Neuronal stem cell (in vitro differentiated cells): ENCODE data around the gene OR10G6.
A peak's percentile ranks its signal among the peaks of the same experiment; 100 is the strongest.
"Not testable (repeated sequence)": the region's sequence is repeated elsewhere in the genome, so short reads cannot be mapped to it uniquely, and the experiment has no call there.

ENCODE experiments used
- DNase-seq: peaks from one replicate; pipeline ENCODE4 v3.0.0-alpha.2; 2013; ENCODE audit warnings: low spot score
- H2AFZ ChIP-seq: one replicate; pipeline ENCODE4 v1.6.1; 2013; ENCODE audit warnings: mild to moderate bottlenecking, low read length, inconsistent platforms
- H2AK5ac ChIP-seq: 2 replicates; pipeline ENCODE4 v1.6.1; 2013; ENCODE audit warnings: low read depth, mild to moderate bottlenecking, inconsistent platforms, low read length, moderate library complexity, mixed read lengths
- H2BK120ac ChIP-seq: 2 replicates; pipeline ENCODE4 v1.6.1; 2013; ENCODE audit warnings: low read depth, mild to moderate bottlenecking, inconsistent platforms, low read length, moderate library complexity, mixed read lengths
- H2BK12ac ChIP-seq: one replicate; pipeline ENCODE4 v1.6.1; 2013; ENCODE audit warnings: low read length, inconsistent platforms
- H2BK15ac ChIP-seq: 2 replicates; pipeline ENCODE4 v1.6.1; 2013; ENCODE audit warnings: mild to moderate bottlenecking, low read length, inconsistent platforms, mixed read lengths
- H2BK5ac ChIP-seq: one replicate; pipeline ENCODE4 v1.6.1; 2013; ENCODE audit warnings: inconsistent platforms, mild to moderate bottlenecking, low read length, moderate library complexity
- H3K14ac ChIP-seq: one replicate; pipeline ENCODE4 v1.6.1; 2013; ENCODE audit warnings: low read length, inconsistent platforms
- H3K18ac ChIP-seq: 2 replicates; pipeline ENCODE4 v1.6.1; 2013; ENCODE audit warnings: low read length, inconsistent platforms
- H3K23ac ChIP-seq: 2 replicates; pipeline ENCODE4 v1.6.1; 2013; ENCODE audit warnings: low read depth, mild to moderate bottlenecking, mixed read lengths, low read length, inconsistent platforms; ENCODE audit not compliant: poor library complexity
- H3K27ac ChIP-seq: replicated peaks from 3 replicates; pipeline ENCODE4 v1.5.1; 2013; ENCODE audit warnings: low read length, inconsistent platforms
- H3K27me3 ChIP-seq, 3 experiments: 2 replicates each; pipeline ENCODE4 v1.6.1; 2013; ENCODE audit warnings: low read length in 3 of 3, mild to moderate bottlenecking in 2 of 3, inconsistent platforms in 1 of 3, low read depth in 1 of 3, mixed read lengths in 1 of 3, moderate library complexity in 1 of 3; ENCODE audit not compliant: control insufficient read depth in 3 of 3, insufficient read depth in 3 of 3
- H3K36me3 ChIP-seq, 2 donors: replicated peaks in 1 of 2; 2 replicates each; pipeline ENCODE4 v1.6.1; 2013; ENCODE audit warnings: low read length in 2 of 2; ENCODE audit not compliant: control insufficient read depth in 2 of 2, insufficient read depth in 2 of 2
- H3K4ac ChIP-seq: 2 replicates; pipeline ENCODE4 v1.6.1; 2013; ENCODE audit warnings: inconsistent platforms, mild to moderate bottlenecking, low read length, moderate library complexity
- H3K4me1 ChIP-seq, 2 donors: 1 replicate in 1 of 2; 2 replicates in 1 of 2; pipeline ENCODE4 v1.6.1; 2013; ENCODE audit warnings: low read length in 2 of 2, low read depth in 1 of 2; ENCODE audit not compliant: control insufficient read depth in 2 of 2, insufficient read depth in 1 of 2
- H3K4me2 ChIP-seq: one replicate; pipeline ENCODE4 v1.6.1; 2013; ENCODE audit warnings: mild to moderate bottlenecking, low read length, inconsistent platforms; ENCODE audit not compliant: insufficient read depth, poor library complexity, severe bottlenecking
- H3K4me3 ChIP-seq, 2 donors: 2 replicates each; pipeline ENCODE4 v1.5.1; 2013; ENCODE audit warnings: low read length in 2 of 2, mild to moderate bottlenecking in 2 of 2, inconsistent platforms in 1 of 2, moderate library complexity in 1 of 2
- H3K79me1 ChIP-seq: one replicate; pipeline ENCODE4 v1.6.1; 2013; ENCODE audit warnings: low read depth, mild to moderate bottlenecking, inconsistent platforms, low read length, moderate library complexity
- H3K9ac ChIP-seq: one replicate; pipeline ENCODE4 v1.6.1; 2013; ENCODE audit warnings: mild to moderate bottlenecking, low read depth, low read length, inconsistent platforms; ENCODE audit not compliant: poor library complexity
- H3K9me3 ChIP-seq, 2 donors: replicated peaks in 1 of 2; 2 replicates each; pipeline versions ENCODE3 to v1.6.1; 2013; ENCODE audit warnings: low read length in 2 of 2, mild to moderate bottlenecking in 2 of 2, inconsistent platforms in 1 of 2, low read depth in 1 of 2, mixed read lengths in 1 of 2, moderate library complexity in 1 of 2; ENCODE audit not compliant: control insufficient read depth in 2 of 2, insufficient read depth in 1 of 2
- H4K8ac ChIP-seq: one replicate; pipeline ENCODE4 v1.6.1; 2013; ENCODE audit warnings: low read depth, mild to moderate bottlenecking, inconsistent platforms, low read length, moderate library complexity
- H4K91ac ChIP-seq: one replicate; pipeline ENCODE4 v1.6.1; 2013; ENCODE audit warnings: low read length, low read depth, mild to moderate bottlenecking, inconsistent platforms; ENCODE audit not compliant: poor library complexity
- WGBS, 2 donors: extraction: QIAGEN DNeasy Blood & Tissue Kit; methylation state at CpG; one replicate each; pipeline ENCODE4 v1.1.7; 2013; ENCODE audit warnings: missing lambda C conversion rate in 2 of 2, mixed read lengths in 1 of 2; ENCODE audit not compliant: insufficient read length in 2 of 2, insufficient replicate concordance in 1 of 2; ENCODE audit errors: extremely low coverage in 2 of 2; 5-methylcytosine and 5-hydroxymethylcytosine counted together

Gene OR10G6

GRCh38 chr11:124036666-124037065 lies 41.7 kb upstream of the OR10G6 start:
- H2AFZ ChIP-seq, result no peak overlapping the region
- no peak overlapping the region for H4K91ac ChIP-seq
- no peak overlapping the region for H3K23ac ChIP-seq
- no peak overlapping the region for H3K4me2 ChIP-seq
- H3K79me1 ChIP-seq, result no peaks in the 10 kb centered on the region
- H2BK5ac ChIP-seq, result no peak overlapping the region
- H2BK15ac ChIP-seq, result no peak overlapping the region
- no peak overlapping the region for H3K14ac ChIP-seq
- no CpG with 5 or more reads among the region's 1 CpG for WGBS, 2 donors
- no peak overlapping the region for H3K27ac ChIP-seq
- H3K9me3 ChIP-seq, result no peaks in the 10 kb centered on the region
- no peaks in the 10 kb centered on the region for H3K36me3 ChIP-seq
- H3K4ac ChIP-seq, result no peak overlapping the region
- H3K4me1 ChIP-seq, result no peaks in the 10 kb centered on the region
- H3K18ac ChIP-seq, result no peak overlapping the region
- no peaks in the 10 kb centered on the region for H3K27me3 ChIP-seq
- no peak for DNase-seq
- H3K9ac ChIP-seq, result no peak overlapping the region
- H2AK5ac ChIP-seq, result no peak overlapping the region
- H2BK12ac ChIP-seq, result no peak overlapping the region
- no peak overlapping the region for H4K8ac ChIP-seq
- no peak overlapping the region for H3K4me3 ChIP-seq
- H2BK120ac ChIP-seq, result no peak overlapping the region

- no CpG with 5 or more reads among the region's 2 CpGs for WGBS, 2 donors
- no peak within 1 kb of the TSS for H4K8ac ChIP-seq
- no peak within 1 kb of the TSS for H3K18ac ChIP-seq
- H3K9me3 ChIP-seq, result no peaks in the 10 kb centered on the region
- H4K91ac ChIP-seq, result no peak within 1 kb of the TSS
- H3K36me3 ChIP-seq, result no peaks in the 10 kb centered on the region
- peak within 1 kb of the TSS; percentile 21 for H3K14ac ChIP-seq
- no peak within 1 kb of the TSS for H3K23ac ChIP-seq
- H2AK5ac ChIP-seq, result no peak within 1 kb of the TSS
- H3K4me1 ChIP-seq, result no peaks in the 10 kb centered on the region
- DNase-seq, result no peak
- no peak within 1 kb of the TSS for H2BK5ac ChIP-seq
- H2BK12ac ChIP-seq, result no peak within 1 kb of the TSS
- no peak within 1 kb of the TSS for H3K4me3 ChIP-seq
- H3K4ac ChIP-seq, result no peak within 1 kb of the TSS
- no peak within 1 kb of the TSS for H3K9ac ChIP-seq
- H2BK120ac ChIP-seq, result no peak within 1 kb of the TSS
- no peak within 1 kb of the TSS for H3K4me2 ChIP-seq
- H3K27me3 ChIP-seq, result no peaks in the 10 kb centered on the region
- no peak within 1 kb of the TSS for H2AFZ ChIP-seq
- no peak within 1 kb of the TSS for H3K27ac ChIP-seq
- H2BK15ac ChIP-seq, result no peak within 1 kb of the TSS
- H3K79me1 ChIP-seq, result no peaks in the 10 kb centered on the region
Measured at GRCh38 chr11:124026498-124026897, 31.5 kb upstream of the OR10G6 start, which contains the start of gene OR10G8. Gene OR10G8 (plus strand): TSS chr11:124026798. CDS start chr11:124029623, 2,825 bp downstream.

GRCh38 chr11:124015837-124016236 lies 20.9 kb upstream of the OR10G6 start:
- H2BK120ac ChIP-seq, H4K91ac ChIP-seq, H3K4me3 ChIP-seq, H3K14ac ChIP-seq, H2BK12ac ChIP-seq, H3K4ac ChIP-seq, H3K4me2 ChIP-seq, H2BK5ac ChIP-seq, H3K27ac ChIP-seq, H4K8ac ChIP-seq, H3K23ac ChIP-seq, H3K27me3 ChIP-seq, H3K9me3 ChIP-seq, H2AK5ac ChIP-seq, H2BK15ac ChIP-seq, H3K18ac ChIP-seq, DNase-seq, H3K4me1 ChIP-seq, H3K36me3 ChIP-seq, H2AFZ ChIP-seq, H3K9ac ChIP-seq, H3K79me1 ChIP-seq: not testable (repeated sequence)
- no CpG with 5 or more reads among the region's 9 CpGs for WGBS, 2 donors

- Histone ChIP-seq H3K4me1 (no peaks in the 10 kb centered on the region), H2AFZ (no peak within 1 kb of the TSS), H3K4me3 (no peak within 1 kb of the TSS), H4K8ac (no peak within 1 kb of the TSS), H3K4me2 (no peak within 1 kb of the TSS), H3K18ac (no peak within 1 kb of the TSS), H3K36me3 (no peaks in the 10 kb centered on the region), H2AK5ac (no peak within 1 kb of the TSS), H3K4ac (no peak within 1 kb of the TSS), H3K23ac (no peak within 1 kb of the TSS), H3K27ac (no peak within 1 kb of the TSS), H3K27me3 (no peaks in the 10 kb centered on the region), H3K79me1 (no peaks in the 10 kb centered on the region), H2BK120ac (no peak within 1 kb of the TSS), H2BK12ac (no peak within 1 kb of the TSS), H2BK5ac (no peak within 1 kb of the TSS), H3K14ac (no peak within 1 kb of the TSS), H3K9me3 (no peaks in the 10 kb centered on the region), H2BK15ac (no peak within 1 kb of the TSS), H4K91ac (no peak within 1 kb of the TSS), H3K9ac (no peak within 1 kb of the TSS)
- WGBS, 2 donors, result no CpG with 5 or more reads among the region's 2 CpGs
- no peak for DNase-seq
Measured at GRCh38 chr11:124012697-124013096, 17.7 kb upstream of the OR10G6 start, which contains the start of gene OR10G4. Gene OR10G4 (plus strand): TSS chr11:124012997. CDS start chr11:124015575, 2,578 bp downstream.
